Activated CD4-positive, alpha-beta T cell treated with anti-CD3 and anti-CD28 coated beads, Interleukin-2, Interleukin-6, amounts not matched to agents 100 ng/mL and 50 ng/mL, durations not matched to agents 16 hours and 8 hours (primary cell): Measurements from ENCODE around the gene TBC1D8.
A peak's percentile ranks its signal among the peaks of the same experiment; 100 is the strongest.

Experiments
- DNase-seq: peaks from one replicate; pipeline ENCODE4 v3.0.0-alpha.2; 2020

Gene TBC1D8

DNA sequence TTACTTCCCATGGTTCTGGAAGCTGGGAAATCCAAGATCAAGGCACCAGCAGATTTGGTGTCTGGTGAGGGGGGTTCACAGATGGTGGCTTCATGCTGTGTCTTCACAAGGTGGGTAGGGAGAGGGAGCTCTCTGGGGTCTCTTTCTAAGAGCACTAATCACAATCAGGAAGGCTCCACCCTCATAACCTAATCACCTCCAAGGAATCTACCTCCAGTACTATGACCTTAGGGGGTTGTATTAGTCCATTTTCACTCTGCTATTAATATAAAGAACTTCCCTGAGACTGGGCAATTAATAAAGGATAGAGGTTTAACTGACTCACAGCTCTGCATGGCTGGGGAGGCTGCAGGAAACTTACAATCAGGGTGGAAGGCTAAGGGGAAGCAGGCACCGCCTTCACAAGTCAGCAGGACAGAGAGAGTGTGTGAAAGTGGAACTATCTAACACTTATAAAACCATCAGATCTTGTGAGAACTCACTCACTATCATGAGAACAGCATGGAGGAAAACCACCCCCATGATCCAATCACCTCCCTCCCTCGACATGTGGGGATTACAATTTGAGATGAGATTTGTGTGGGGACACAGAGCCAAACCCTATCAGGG is 17.6 kb downstream of the TBC1D8 start:
- no peak for DNase-seq

- DNase-seq = no peak
These were observed 19.0 kb downstream of the TBC1D8 start for GRCh38 chr2:101132202-101132601.

- DNase-seq = no peak
These were observed 21.1 kb downstream of the TBC1D8 start for GRCh38 chr2:101130081-101130480.

DNA sequence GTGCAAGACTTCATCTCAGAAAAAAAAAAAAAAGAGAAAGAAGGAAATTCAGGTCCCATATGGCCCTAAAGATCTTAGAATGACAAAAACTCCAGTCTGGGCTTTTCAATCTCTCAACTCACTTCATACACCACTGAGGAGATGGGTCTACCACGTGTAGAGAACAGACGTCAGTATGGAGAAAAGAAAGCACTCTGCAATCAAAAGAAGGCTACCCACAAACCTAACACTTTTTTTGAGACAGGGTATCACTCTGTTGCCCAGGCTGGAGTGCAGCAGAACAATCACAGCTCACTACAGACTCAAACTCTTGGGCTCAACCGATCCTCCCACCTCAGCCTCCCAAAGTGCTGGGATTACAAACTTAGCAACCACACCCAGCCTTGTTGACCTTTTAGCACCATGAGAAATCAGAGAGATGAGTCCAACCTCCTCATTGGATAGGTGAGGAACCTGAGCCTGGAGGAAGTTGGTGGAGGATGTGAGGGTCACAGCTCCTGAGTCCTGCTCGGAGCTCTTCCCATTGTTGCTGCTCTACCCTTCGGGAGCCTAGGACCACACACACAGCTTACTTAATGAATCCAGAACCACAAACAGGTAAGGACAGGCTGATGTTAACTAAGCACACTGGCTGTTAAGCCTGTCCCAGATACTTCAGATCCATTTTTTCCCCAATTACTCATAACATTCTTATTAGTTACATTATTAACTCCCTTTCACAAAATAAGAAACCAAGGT is 23.7 kb downstream of the TBC1D8 start:
- no peak for DNase-seq

DNA sequence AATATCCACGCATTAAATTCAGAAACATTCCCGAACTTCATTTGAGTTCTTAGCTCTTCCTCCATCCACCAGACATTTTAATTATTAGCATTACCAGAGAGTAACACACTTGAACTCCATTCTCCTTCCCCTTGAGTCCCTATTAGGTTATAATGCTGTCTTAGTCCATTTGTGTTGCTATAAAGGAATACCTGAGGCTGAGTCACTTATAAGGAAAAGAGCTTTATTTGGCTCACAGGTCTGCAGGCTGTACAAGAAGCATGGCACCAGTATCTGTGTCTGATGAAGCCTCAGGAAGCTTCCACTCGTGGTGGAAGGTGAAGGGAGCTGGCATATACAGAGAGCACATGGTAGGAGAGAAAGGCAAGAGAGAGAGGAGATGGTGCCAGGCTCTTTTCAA is 25.4 kb downstream of the TBC1D8 start:
- DNase-seq = no peak

- no peak for DNase-seq
These were observed 25.8 kb downstream of the TBC1D8 start for GRCh38 chr2:101125374-101125773.

DNA sequence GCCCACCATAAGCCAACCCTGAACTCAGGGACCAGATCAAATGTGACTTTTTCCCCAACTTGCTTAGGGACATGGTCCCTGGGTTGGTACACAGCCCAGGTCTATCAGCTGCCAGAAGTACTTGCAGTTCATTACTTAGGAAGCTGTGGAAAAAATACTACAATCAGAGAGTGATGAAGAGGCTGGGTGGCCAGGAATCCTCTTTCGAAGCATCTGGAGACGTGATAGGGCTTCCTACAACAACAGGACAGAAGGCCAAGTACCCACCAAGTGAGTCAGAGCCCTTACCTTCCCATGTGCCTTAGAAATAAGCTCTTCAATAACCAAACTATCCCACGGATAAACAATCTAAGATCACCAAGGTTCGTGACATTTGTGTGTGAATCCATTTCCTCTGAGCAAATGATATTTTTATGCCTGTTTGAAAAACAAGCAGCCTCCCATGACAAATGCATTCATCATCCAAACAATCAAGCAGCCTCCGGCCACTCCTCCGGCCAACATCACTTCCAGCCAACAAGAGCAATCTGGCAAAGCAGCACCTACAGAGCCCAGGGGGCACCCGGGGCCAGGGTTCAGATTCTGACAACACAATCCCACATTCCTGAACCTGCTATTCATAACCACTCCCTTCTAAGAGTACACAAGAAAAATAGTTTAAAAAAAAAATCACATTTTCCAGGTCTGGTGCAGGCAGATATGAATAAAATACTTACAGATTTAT is 26.4 kb downstream of the TBC1D8 start:
- no peak for DNase-seq

GRCh38 chr2:101123795-101124471 is 27.2 kb downstream of the TBC1D8 start:
- no peak for DNase-seq

- no peak for DNase-seq
These were observed 30.0 kb downstream of the TBC1D8 start for GRCh38 chr2:101121174-101121573.

GRCh38 chr2:101120124-101120996 is 30.8 kb downstream of the TBC1D8 start:
- no peak for DNase-seq

DNA sequence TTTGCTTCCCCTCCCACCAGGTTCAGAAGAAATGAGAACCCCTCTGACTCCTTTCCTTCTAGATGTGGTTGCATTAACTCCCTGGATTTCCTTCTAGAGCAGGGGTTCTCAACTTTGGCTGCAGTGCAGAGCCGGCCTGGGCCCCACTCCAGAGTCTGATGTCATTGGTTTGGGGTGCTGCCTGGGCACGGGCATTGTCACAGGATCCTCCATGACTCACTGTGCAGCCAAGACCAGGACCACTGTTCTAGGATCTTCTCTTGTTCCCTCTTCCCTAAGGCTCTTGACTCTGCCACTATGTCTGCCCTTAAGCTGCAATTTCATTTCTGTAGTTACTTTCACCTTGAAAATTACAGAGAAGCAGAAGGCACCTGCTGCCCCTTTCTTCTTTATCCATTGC is 31.8 kb downstream of the TBC1D8 start:
- DNase-seq = no peak

DNA sequence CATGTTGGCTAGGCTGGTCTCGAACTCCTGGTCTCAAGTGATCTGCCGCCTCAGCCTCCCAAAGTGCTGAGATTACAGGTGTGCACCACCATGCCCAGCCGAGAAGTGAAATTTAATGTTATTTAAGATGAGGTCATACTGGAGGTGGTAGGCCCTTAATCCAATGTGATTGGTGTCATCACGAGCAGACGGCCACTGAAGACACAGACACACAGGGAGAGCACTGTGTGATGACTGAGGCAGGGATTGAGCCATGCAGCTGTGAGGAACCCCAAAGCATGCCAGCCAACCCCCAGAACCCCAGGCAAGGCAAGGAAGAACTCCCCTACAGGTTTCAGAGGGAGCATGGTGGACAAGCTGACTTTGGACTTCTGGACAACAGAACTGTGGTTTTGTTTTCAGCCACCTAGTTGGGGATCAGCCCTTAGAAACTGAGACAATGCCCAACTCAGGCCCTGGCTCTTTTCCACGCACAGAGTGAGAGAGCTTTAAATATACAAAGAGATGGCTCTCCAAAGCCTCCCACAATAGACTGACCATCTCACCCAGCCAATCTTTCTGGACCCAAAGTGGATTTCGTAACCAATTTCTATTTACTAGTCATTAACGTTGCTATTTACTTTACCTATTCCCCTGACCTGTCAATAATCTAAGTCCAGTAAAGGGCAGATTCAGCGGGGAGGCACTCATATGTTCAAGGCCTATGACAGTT is 34.2 kb downstream of the TBC1D8 start:
- no peak for DNase-seq

DNA sequence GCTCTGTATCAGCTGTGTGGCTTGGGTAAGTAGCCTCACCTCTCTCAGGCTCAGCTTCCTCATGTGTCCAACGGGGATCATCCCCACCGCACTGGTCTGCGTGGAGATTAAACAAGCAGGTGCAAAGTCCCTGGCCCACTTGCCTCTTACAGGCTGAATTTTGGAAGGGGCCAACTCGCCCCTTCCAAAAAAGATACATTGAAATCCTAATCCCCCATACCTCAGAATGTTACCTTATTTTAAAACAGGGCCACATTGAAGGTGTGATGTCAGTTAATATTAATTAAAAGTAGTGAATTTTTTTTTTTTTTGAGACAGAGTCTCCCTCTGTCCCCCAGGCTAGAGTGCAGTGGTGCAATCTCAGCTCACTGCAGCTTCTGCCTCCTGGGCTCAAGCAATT is 34.8 kb downstream of the TBC1D8 start:
- no peak for DNase-seq

DNA sequence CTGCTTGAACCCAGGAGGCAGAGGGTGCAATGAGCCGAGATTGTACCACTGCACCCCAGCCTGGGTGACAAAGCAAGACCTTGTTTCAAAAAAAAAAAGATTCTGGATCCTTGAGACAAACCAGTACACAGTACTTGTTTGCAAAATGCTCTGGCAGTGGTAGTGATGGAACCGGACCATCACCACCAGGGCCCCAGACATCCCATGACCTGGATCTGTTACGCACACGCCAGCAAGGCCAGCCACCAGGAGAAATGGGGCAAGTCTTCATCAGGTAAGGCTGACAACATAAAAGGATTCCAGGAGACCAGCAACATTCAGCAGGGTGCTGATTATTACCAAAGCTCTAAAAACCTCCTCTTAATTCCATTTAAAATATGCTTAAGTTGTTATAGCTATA is 35.5 kb downstream of the TBC1D8 start:
- DNase-seq = no peak

DNA sequence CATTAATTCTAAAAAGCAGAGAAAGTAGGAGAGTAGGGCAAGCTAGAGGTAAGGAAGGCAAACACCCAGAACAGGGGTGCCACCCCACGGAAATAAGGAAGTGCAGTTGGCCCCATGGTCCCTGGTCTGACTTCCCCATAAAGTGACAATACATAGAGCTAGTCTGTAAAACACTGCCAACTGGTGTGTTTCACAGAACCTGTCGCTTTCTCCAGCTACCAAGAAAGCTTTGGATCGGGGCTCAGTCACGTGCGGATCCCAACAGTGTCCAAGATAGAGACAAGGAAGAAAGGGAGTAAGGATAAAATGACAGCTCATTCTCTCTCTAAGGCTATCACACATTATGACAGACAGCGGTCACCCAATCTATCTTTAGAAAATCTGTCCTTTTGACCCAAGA is 36.4 kb downstream of the TBC1D8 start:
- no peak for DNase-seq

GRCh38 chr2:101114268-101114783 is 36.9 kb downstream of the TBC1D8 start:
- DNase-seq = no peak

- peak; percentile 14 for DNase-seq
These were observed 37.5 kb downstream of the TBC1D8 start for GRCh38 chr2:101113441-101114267.

GRCh38 chr2:101112772-101113157 is 38.4 kb downstream of the TBC1D8 start:
- DNase-seq = no peak

GRCh38 chr2:101111917-101112771 is 39.0 kb downstream of the TBC1D8 start:
- no peak for DNase-seq
